ENCODE data around the gene GOLGA7B. TPM values are rescaled to one million over a fixed set of nuclear protein-coding genes. Genes with fewer than 3 reads are reported as not detected.

Gene GOLGA7B
- total and polyA plus RNA-seq, 2 of the 4 experiments (the other 2 are of a cell fraction), result not detected

- POLR2A ChIA-PET (ENCODE audit: unreplicated experiment), result no interaction called here
- Histone ChIP-seq H3K14ac (replicated peaks; ENCODE audit: low read depth, low read length) (no peak overlapping the region), H2BK5ac (ENCODE audit: low read depth, low read length, poor library complexity, severe bottlenecking) (no peak overlapping the region), H2BK20ac (ENCODE audit: low read depth, low read length) (no peak overlapping the region), H3K4me1 (ENCODE audit: control insufficient read depth, insufficient read depth, low read length) (no peaks in the 10 kb centered on the region; the same call in 1 of the 2 replicates), H2AK5ac (ENCODE audit: low read depth, low read length) (no peak overlapping the region), H2BK120ac (ENCODE audit: low read depth, low read length) (no peak overlapping the region), H3K4me3 (ENCODE audit: insufficient read depth, low read depth, low read length) (no peak overlapping the region), H4K91ac (ENCODE audit: insufficient read depth, low read depth, low read length) (no peak overlapping the region), H3K18ac (ENCODE audit: low read depth, low read length) (no peak overlapping the region), H3K4ac (ENCODE audit: low read depth, low read length) (no peak overlapping the region), H4K5ac (ENCODE audit: low read depth, low read length) (no peak overlapping the region), H3K27ac (ENCODE audit: insufficient read depth, low read length) (no peak overlapping the region), H2AFZ (replicated peaks; ENCODE audit: low read length, poor library complexity) (no peak overlapping the region), H3K79me1 (ENCODE audit: low read depth in 1 of 2, low read length in 2 of 2) (no peaks in the 10 kb centered on the region), H3K56ac (ENCODE audit: extremely low read depth, insufficient read depth, low read length) (no peak overlapping the region), H3K9ac (ENCODE audit: low read depth, low read length) (no peak overlapping the region), H3K27me3 (ENCODE audit: control insufficient read depth, insufficient read depth, low read length) (peaks cover 56% of the 10 kb centered on the region), H2AK9ac (replicated peaks; ENCODE audit: low read depth, low read length, poor library complexity) (no peak overlapping the region), H3K23ac (ENCODE audit: low read depth, low read length) (no peak overlapping the region), H3K9me3 (ENCODE audit: control insufficient read depth, insufficient read depth, low read length) (no peaks in the 10 kb centered on the region), H3K4me2 (ENCODE audit: low read depth, low read length) (no peak overlapping the region), H3K9me1 (ENCODE audit: insufficient read depth, low read length) (no peaks in the 10 kb centered on the region), H3K36me3 (ENCODE audit: control insufficient read depth, insufficient read depth, low read length) (no peaks in the 10 kb centered on the region), H4K20me1 (ENCODE audit: insufficient read depth, low read length) (no peaks in the 10 kb centered on the region), H4K8ac (ENCODE audit: low read depth in 2 of 2, low read length in 2 of 2) (no peak overlapping the region), H2BK15ac (ENCODE audit: low read depth, low read length) (no peak overlapping the region)
- DNase-seq (no peak), ATAC-seq (ENCODE audit: low read depth) (no peak)
- no TSS peak for BruUV-seq (replicated peaks)
- WGBS, 2 experiments (ENCODE audit: extremely low coverage in 2 of 2, insufficient read length in 1 of 2), result 46% methylated on average over 4 of the region's 5 CpGs; no CpG with 5 or more reads in 1 of the 2 experiments
- TF ChIP-seq MXI1 (IDR thresholded peaks at IDR 0.05; ENCODE audit: borderline replicate concordance, low read depth, low read length), result no peak
- intact Hi-C loops (cut with micrococcal nuclease) (no loop called here), dilution Hi-C loops (cut with HindIII; ENCODE audit: low sequenced_read_pairs, unreplicated experiment) (no loop called here), in situ Hi-C loops (cut with MboI; ENCODE audit: low sequenced_read_pairs) (no loop called here)
- CTCF ChIA-PET, result no interaction called here
Measured at GRCh38 chr10:97814996-97815395, 34.6 kb upstream of the GOLGA7B start.
